GM23248 (cell line): ENCODE measurements around the gene PRKCB. TPM values are rescaled to one million over a fixed set of nuclear protein-coding genes. Genes with fewer than 3 reads are reported as not detected.
"Not testable (repeated sequence)": the region's sequence is repeated elsewhere in the genome, so short reads cannot be mapped to it uniquely, and the experiment has no call there.

Experiments used
- DNase-seq: peaks from one replicate; pipeline ENCODE4 v3.0.0-alpha.2; 2015
- H2AFZ ChIP-seq: fragments of 200-600 bp; sonication (generic); 2 replicates; pipeline ENCODE4 v1.6.1; 2016; ENCODE audit warnings: antibody characterized with exemption
- H3F3A ChIP-seq: fragments of 200-600 bp; sonication (generic); 2 replicates; pipeline ENCODE4 v1.6.1; 2016; ENCODE audit warnings: mild to moderate bottlenecking, antibody characterized with exemption, mixed run types; ENCODE audit not compliant: insufficient read depth
- H3K27ac ChIP-seq: fragments of 200-600 bp; sonication (generic); 2 replicates; pipeline ENCODE4 v1.5.1; 2016; ENCODE audit warnings: mild to moderate bottlenecking
- H3K27me3 ChIP-seq: fragments of 200-600 bp; sonication (generic); replicated peaks from 2 replicates; pipeline ENCODE4 v1.6.1; 2016; ENCODE audit warnings: mild to moderate bottlenecking; ENCODE audit not compliant: insufficient read depth
- H3K36me3 ChIP-seq: fragments of 200-600 bp; sonication (generic); 2 replicates; pipeline ENCODE4 v1.6.1; 2016; ENCODE audit warnings: low read depth, mild to moderate bottlenecking
- H3K4me1 ChIP-seq: fragments of 200-600 bp; sonication (generic); 2 replicates; pipeline ENCODE4 v1.6.1; 2016; ENCODE audit warnings: mild to moderate bottlenecking; ENCODE audit not compliant: insufficient read depth
- H3K4me2 ChIP-seq: fragments of 200-600 bp; sonication (generic); one replicate; pipeline ENCODE4 v1.6.1; 2016; ENCODE audit warnings: mild to moderate bottlenecking; ENCODE audit not compliant: unreplicated experiment
- H3K4me3 ChIP-seq: fragments of 200-600 bp; sonication (generic); 2 replicates; pipeline ENCODE4 v1.5.1; 2016; ENCODE audit warnings: mild to moderate bottlenecking
- H3K79me2 ChIP-seq: fragments of 200-600 bp; sonication (generic); 2 replicates; pipeline ENCODE4 v1.6.1; 2016; ENCODE audit warnings: mild to moderate bottlenecking; ENCODE audit not compliant: insufficient read depth
- H3K9ac ChIP-seq: fragments of 200-600 bp; sonication (generic); 2 replicates; pipeline ENCODE4 v1.6.1; 2016; ENCODE audit warnings: mild to moderate bottlenecking
- H3K9me2 ChIP-seq: fragments of 200-600 bp; sonication (generic); 2 replicates; pipeline ENCODE4 v1.6.1; 2016; ENCODE audit warnings: mixed run types, mild to moderate bottlenecking, moderate library complexity; ENCODE audit not compliant: insufficient read depth
- H3K9me3 ChIP-seq: fragments of 200-600 bp; sonication (generic); one replicate; pipeline ENCODE4 v1.6.1; 2017; ENCODE audit warnings: low read depth
- H4K20me1 ChIP-seq: fragments of 200-600 bp; sonication (generic); 2 replicates; pipeline ENCODE4 v1.6.0; 2016; ENCODE audit not compliant: insufficient read depth
- EZH2 ChIP-seq: fragments of 200-600 bp; sonication (generic); IDR thresholded peaks from 2 replicates; pipeline ENCODE4 v1.6.1; 2018; ENCODE audit warnings: antibody characterized with exemption, mild to moderate bottlenecking; ENCODE audit not compliant: insufficient read depth, poor library complexity, severe bottlenecking
- EZH2phosphoT487 ChIP-seq: fragments of 200-600 bp; sonication (generic); IDR thresholded peaks from 2 replicates; pipeline ENCODE4 v1.6.1; 2018; ENCODE audit warnings: antibody characterized with exemption, moderate library complexity, mild to moderate bottlenecking, low read depth; ENCODE audit not compliant: insufficient read depth
- WGBS, 2 experiments: methylation state at CpG; one replicate each; pipeline ENCODE4 v1.1.6; 2015 to 2017; ENCODE audit warnings: low lambda C conversion rate in 2 of 2, low coverage in 1 of 2; ENCODE audit errors: missing lambda C conversion rate in 2 of 2; 5-methylcytosine and 5-hydroxymethylcytosine counted together
- in situ Hi-C: fragments of 300-500 bp; cut with MboI; formaldehyde crosslinking; loops from 2 replicates; pipeline ENCODE4 v1.15.0; 2020
- polyA plus RNA-seq: library from polyadenylated mRNA; unstranded; fragments of >200 nt; fragmentation: Nextera tagmentation; extraction: Ambion mirVana; gene quantifications from 2 replicates; pipeline ENCODE4 v1.2.1, GENCODE V29; 2016
- total RNA-seq: library from RNA; depleted of rRNA; stranded (reverse); fragments of >200 nt; shearing (Covaris generic); gene quantifications from 2 replicates; pipeline ENCODE4 v1.2.3, GENCODE V29; 2014

Gene PRKCB
- total and polyA plus RNA-seq, 2 experiments from 2014 or later, result not detected

- Histone ChIP-seq H3K9me2 (no peaks in the 10 kb centered on the region), H3K9ac (no peak overlapping the region), H3K4me3 (no peak overlapping the region), H4K20me1 (no peaks in the 10 kb centered on the region), H3K36me3 (no peaks in the 10 kb centered on the region), H3K9me3 (no peaks in the 10 kb centered on the region), H3F3A (no peaks in the 10 kb centered on the region), H3K4me2 (no peak overlapping the region), H3K27me3 (no peaks in the 10 kb centered on the region), H2AFZ (no peak overlapping the region), H3K4me1 (no peaks in the 10 kb centered on the region), H3K27ac (no peak overlapping the region), H3K79me2 (no peaks in the 10 kb centered on the region)
- in situ Hi-C loops, result no loop called here
- TF ChIP-seq EZH2 (no peak), EZH2phosphoT487 (no peak)
- no peak for DNase-seq
- 43 to 67% methylated on average over 1 of the region's 1 CpG for WGBS, 2 experiments
These were observed 258.9 kb downstream of the PRKCB start for GRCh38 chr16:24094660-24095059.

- Histone ChIP-seq H3K36me3 (no peaks in the 10 kb centered on the region), H3F3A (no peaks in the 10 kb centered on the region), H3K9ac (no peak overlapping the region), H3K4me2 (no peak overlapping the region), H3K27ac (no peak overlapping the region), H3K79me2 (no peaks in the 10 kb centered on the region), H3K4me1 (no peaks in the 10 kb centered on the region), H3K27me3 (no peaks in the 10 kb centered on the region), H3K9me3 (no peaks in the 10 kb centered on the region), H3K4me3 (no peak overlapping the region), H3K9me2 (no peaks in the 10 kb centered on the region), H4K20me1 (no peaks in the 10 kb centered on the region), H2AFZ (no peak overlapping the region)
- in situ Hi-C loops, result no loop called here
- DNase-seq, result no peak
- 0 to 1% methylated on average over 2 of the region's 2 CpGs for WGBS, 2 experiments
- TF ChIP-seq EZH2phosphoT487 (no peak), EZH2 (no peak)
These were observed 263.1 kb downstream of the PRKCB start for GRCh38 chr16:24098896-24099295.

- Histone ChIP-seq H3K9ac (no peak overlapping the region), H2AFZ (no peak overlapping the region), H3K9me3 (no peaks in the 10 kb centered on the region), H3K4me3 (no peak overlapping the region), H3K36me3 (no peaks in the 10 kb centered on the region), H3K27me3 (no peaks in the 10 kb centered on the region), H3K9me2 (no peaks in the 10 kb centered on the region), H3K4me2 (no peak overlapping the region), H3K4me1 (no peaks in the 10 kb centered on the region), H3K79me2 (no peaks in the 10 kb centered on the region), H4K20me1 (no peaks in the 10 kb centered on the region), H3F3A (no peaks in the 10 kb centered on the region), H3K27ac (no peak overlapping the region)
- in situ Hi-C loops, result no loop called here
- no peak for DNase-seq
- 10 to 27% methylated on average over 2 of the region's 2 CpGs for WGBS, 2 experiments
- no peak for TF ChIP-seq EZH2
- TF ChIP-seq EZH2phosphoT487, result no peak
These were observed 265.6 kb downstream of the PRKCB start for GRCh38 chr16:24101431-24101830.

- TF ChIP-seq EZH2phosphoT487, result no peak
- no peak for TF ChIP-seq EZH2
- Histone ChIP-seq H3K9ac (no peak overlapping the region), H3K9me3 (no peaks in the 10 kb centered on the region), H3F3A (no peaks in the 10 kb centered on the region), H3K27ac (no peak overlapping the region), H3K4me2 (no peak overlapping the region), H3K36me3 (no peaks in the 10 kb centered on the region), H3K27me3 (no peaks in the 10 kb centered on the region), H3K9me2 (no peaks in the 10 kb centered on the region), H2AFZ (no peak overlapping the region), H3K4me1 (no peaks in the 10 kb centered on the region), H4K20me1 (no peaks in the 10 kb centered on the region), H3K4me3 (no peak overlapping the region), H3K79me2 (no peaks in the 10 kb centered on the region)
- 0 to 1% methylated on average over 4 of the region's 4 CpGs for WGBS, 2 experiments
- in situ Hi-C loops, result no loop called here
- peak; percentile 0 for DNase-seq
These were observed 266.5 kb downstream of the PRKCB start for GRCh38 chr16:24102209-24102660.

- H3K9me2 ChIP-seq, H3K4me1 ChIP-seq, H3K9ac ChIP-seq, DNase-seq, H3F3A ChIP-seq, in situ Hi-C loops, H3K27me3 ChIP-seq, H3K27ac ChIP-seq, H3K4me2 ChIP-seq, H3K36me3 ChIP-seq, H3K4me3 ChIP-seq, H2AFZ ChIP-seq, H4K20me1 ChIP-seq, H3K9me3 ChIP-seq, H3K79me2 ChIP-seq: not testable (repeated sequence)
- 42% methylated on average over 2 of the region's 2 CpGs for WGBS, 2 experiments
These were observed 269.7 kb downstream of the PRKCB start for GRCh38 chr16:24105471-24105870.

GRCh38 chr16:24108090-24108489, 272.3 kb downstream of the PRKCB start:
- in situ Hi-C loops, H3K9ac ChIP-seq, H3K79me2 ChIP-seq, H3K4me2 ChIP-seq, H3K9me3 ChIP-seq, DNase-seq, H3F3A ChIP-seq, H2AFZ ChIP-seq, H3K4me1 ChIP-seq, H3K9me2 ChIP-seq, H3K4me3 ChIP-seq, H4K20me1 ChIP-seq, H3K27me3 ChIP-seq, H3K36me3 ChIP-seq, H3K27ac ChIP-seq: not testable (repeated sequence)
- WGBS, 2 experiments, result 66 to 67% methylated on average over 1 of the region's 1 CpG
